ENCODE data around the gene STAT5B.

GRCh38 chr17:42188749-42189650, 87.2 kb downstream of the STAT5B start:
- no peak for TF ChIP-seq PRDM15 (CRISPR knock-in tag; IDR thresholded peaks at IDR 0.05)
- no peak for TF ChIP-seq CTCF (CRISPR knock-in tag; IDR thresholded peaks at IDR 0.05)
- TF ChIP-seq EP300 (IDR thresholded peaks at IDR 0.05; ENCODE audit: low read depth in 2 of 2, low read length in 2 of 2), result no peak
- TF ChIP-seq EP300 (CRISPR knock-in tag; IDR thresholded peaks at IDR 0.05; ENCODE audit: borderline replicate concordance), result no peak
- TF ChIP-seq MED1 (CRISPR knock-in tag; IDR thresholded peaks at IDR 0.05), result no peak
- no peak for TF ChIP-seq ARNT (IDR thresholded peaks at IDR 0.05)
- TF ChIP-seq TBX3 (IDR thresholded peaks at IDR 0.05; ENCODE audit: borderline replicate concordance), result no peak
